Activated T-helper 17 cell treated with anti-CD3 and anti-CD28 coated beads, Interleukin-2, amount 50 U/mL, for 72 hours (primary cell): ENCODE data around the gene AGBL3. TPM values are rescaled to one million over a fixed set of nuclear protein-coding genes. Genes with fewer than 3 reads are reported as not detected.

Source experiments
- ATAC-seq: fragments of 150-1000 bp; cut with Tn5 transposase; replicated peaks from 2 replicates; pipeline ENCODE4 v1.10.0; 2021; ENCODE audit warnings: mild to moderate bottlenecking, moderate library complexity
- H3K27ac Mint-ChIP-seq: one replicate; pipeline ENCODE4 v1.8.0; 2022; ENCODE audit warnings: mixed read lengths
- H3K27me3 Mint-ChIP-seq: one replicate; pipeline ENCODE4 v1.8.0; 2022; ENCODE audit warnings: mixed read lengths
- H3K36me3 Mint-ChIP-seq: one replicate; pipeline ENCODE4 v1.8.0; 2022; ENCODE audit warnings: low read depth, mild to moderate bottlenecking, mixed read lengths
- H3K4me1 Mint-ChIP-seq: one replicate; pipeline ENCODE4 v1.8.0; 2022; ENCODE audit warnings: mixed read lengths
- H3K4me3 Mint-ChIP-seq: one replicate; pipeline ENCODE4 v1.8.0; 2022; ENCODE audit warnings: mild to moderate bottlenecking, mixed read lengths
- H3K9me3 Mint-ChIP-seq: one replicate; pipeline ENCODE4 v1.8.0; 2022; ENCODE audit warnings: mixed read lengths
- total RNA-seq, 2 donors: library from RNA; stranded (reverse); gene quantifications; one replicate each; pipeline ENCODE4 v1.2.3, GENCODE V29; 2022

AGBL3 gene
- total RNA-seq, 2 donors from 2014 or later = 1.8 to 2.3 TPM

- H3K4me1 Mint-ChIP-seq = no peaks in the 10 kb centered on the region
- peaks cover 12% of the 10 kb centered on the region for H3K9me3 Mint-ChIP-seq
- H3K4me3 Mint-ChIP-seq = no peak overlapping the region
- ATAC-seq = no peak
- H3K36me3 Mint-ChIP-seq = peaks cover 39% of the 10 kb centered on the region
- H3K27ac Mint-ChIP-seq = no peak overlapping the region
- no peaks in the 10 kb centered on the region for H3K27me3 Mint-ChIP-seq
These were observed 195.1 kb downstream of the AGBL3 start for GRCh38 chr7:135181261-135181928.

GRCh38 chr7:135181929-135182678 lies 195.8 kb downstream of the AGBL3 start:
- Mint-ChIP-seq H3K9me3 (peaks cover 12% of the 10 kb centered on the region), H3K27me3 (no peaks in the 10 kb centered on the region), H3K4me1 (no peaks in the 10 kb centered on the region), H3K27ac (no peak overlapping the region), H3K4me3 (no peak overlapping the region), H3K36me3 (peaks cover 47% of the 10 kb centered on the region)
- no peak for ATAC-seq

GRCh38 chr7:135183478-135183877 lies 197.2 kb downstream of the AGBL3 start:
- Mint-ChIP-seq H3K27ac (no peak overlapping the region), H3K36me3 (peaks cover 59% of the 10 kb centered on the region), H3K9me3 (peaks cover 12% of the 10 kb centered on the region), H3K4me1 (no peaks in the 10 kb centered on the region), H3K27me3 (no peaks in the 10 kb centered on the region), H3K4me3 (no peak overlapping the region)
- ATAC-seq = no peak

GRCh38 chr7:135184254-135184841 lies 198.0 kb downstream of the AGBL3 start:
- Mint-ChIP-seq H3K27ac (no peak overlapping the region), H3K4me1 (no peaks in the 10 kb centered on the region), H3K27me3 (no peaks in the 10 kb centered on the region), H3K4me3 (no peak overlapping the region), H3K9me3 (peaks cover 12% of the 10 kb centered on the region), H3K36me3 (peaks cover 68% of the 10 kb centered on the region)
- ATAC-seq = no peak

Other genes with a start within 250 kb of the AGBL3 start
- 10 to 100 TPM in 1 of 2 donors, 1 to 10 TPM in 1; 4.0 to 27.2 TPM for gene CALD1, start 206.9 kb upstream of the AGBL3 start, total RNA-seq
- gene TMEM140, start 161.6 kb downstream of the AGBL3 start, total RNA-seq = 10 to 100 TPM; 11.7 to 16.6 TPM
- gene CYREN, start 184.2 kb downstream of the AGBL3 start, total RNA-seq = 10 to 100 TPM; 26.9 to 30.5 TPM
- gene WDR91, start 225.0 kb downstream of the AGBL3 start, total RNA-seq = 1 to 10 TPM; 7.8 to 8.6 TPM
- gene STRA8, start 247.3 kb downstream of the AGBL3 start, total RNA-seq = not detected